IMR-90 (cell line): Measurements from ENCODE around the gene WNK1. TPM values are rescaled to one million over a fixed set of nuclear protein-coding genes. Genes with fewer than 3 reads are reported as not detected.

ENCODE experiments used
- ATAC-seq: fragments of 200-7000 bp; cut with Tn5 transposase; 2 replicates; pipeline ENCODE4 v1.9.1; 2020; ENCODE audit warnings: low read depth, mild to moderate bottlenecking, moderate library complexity
- BruUV-seq: library from RNA; stranded (reverse); fragments of 400-500 nt; replicated peaks from 2 replicates; lab custom pipeline; 2021; lab: Mats Ljungman, UMichigan
- CTCF ChIA-PET: fragments of 300-600 bp; formaldehyde crosslinking; extraction: SDS; loops from one replicate; lab custom pipeline; 2021; ENCODE audit warnings: antibody characterized with exemption; lab: Yijun Ruan, JAX
- POLR2A ChIA-PET: fragments of 300-600 bp; sonication (Branson Sonifier 250); formaldehyde crosslinking; loops from one replicate; lab custom pipeline; 2022; ENCODE audit warnings: antibody characterized with exemption; ENCODE audit not compliant: unreplicated experiment; lab: Charles Lee
- DNase-seq: peaks from one replicate; pipeline ENCODE4 v3.0.0; 2013
- H2AFZ ChIP-seq: replicated peaks from 2 replicates; pipeline ENCODE3; 2013; ENCODE audit warnings: low read length, mild to moderate bottlenecking; ENCODE audit not compliant: poor library complexity
- H2AK5ac ChIP-seq: 2 replicates; pipeline ENCODE4 v1.6.1; 2013; ENCODE audit warnings: low read depth, low read length, inconsistent platforms
- H2AK9ac ChIP-seq: replicated peaks from 2 replicates; pipeline ENCODE3; 2013; ENCODE audit warnings: mild to moderate bottlenecking, low read depth, low read length, moderate library complexity; ENCODE audit not compliant: poor library complexity
- H2BK120ac ChIP-seq: 2 replicates; pipeline ENCODE4 v1.6.1; 2013; ENCODE audit warnings: low read depth, low read length, inconsistent platforms
- H2BK15ac ChIP-seq: 3 replicates; pipeline ENCODE4 v1.6.1; 2013; ENCODE audit warnings: low read depth, low read length, inconsistent platforms
- H2BK20ac ChIP-seq: 2 replicates; pipeline ENCODE4 v1.6.1; 2013; ENCODE audit warnings: low read depth, mild to moderate bottlenecking, inconsistent platforms, low read length, moderate library complexity
- H2BK5ac ChIP-seq: 2 replicates; pipeline ENCODE4 v1.6.1; 2013; ENCODE audit warnings: mild to moderate bottlenecking, low read depth, low read length, inconsistent platforms; ENCODE audit not compliant: poor library complexity, severe bottlenecking
- H3K14ac ChIP-seq: replicated peaks from 2 replicates; pipeline ENCODE4 v1.6.1; 2013; ENCODE audit warnings: low read depth, low read length, inconsistent platforms
- H3K18ac ChIP-seq: 2 replicates; pipeline ENCODE4 v1.6.1; 2013; ENCODE audit warnings: low read depth, low read length, control low read depth
- H3K23ac ChIP-seq: 2 replicates; pipeline ENCODE4 v1.6.1; 2013; ENCODE audit warnings: low read depth, low read length, inconsistent platforms
- H3K27ac ChIP-seq: 2 replicates; pipeline ENCODE4 v1.5.1; 2013; ENCODE audit warnings: mild to moderate bottlenecking, control low read depth, low read length; ENCODE audit not compliant: insufficient read depth
- H3K27me3 ChIP-seq: 2 replicates; pipeline ENCODE4 v1.6.1; 2013; ENCODE audit warnings: low read length; ENCODE audit not compliant: control insufficient read depth, insufficient read depth
- H3K36me3 ChIP-seq: 2 replicates; pipeline ENCODE4 v1.6.1; 2013; ENCODE audit warnings: low read length, mixed read lengths; ENCODE audit not compliant: control insufficient read depth, insufficient read depth
- H3K4ac ChIP-seq: 2 replicates; pipeline ENCODE4 v1.6.1; 2013; ENCODE audit warnings: low read depth, low read length, inconsistent platforms
- H3K4me1 ChIP-seq: 2 replicates; pipeline ENCODE4 v1.6.1; 2013; ENCODE audit warnings: low read length, mixed read lengths; ENCODE audit not compliant: control insufficient read depth, insufficient read depth
- H3K4me2 ChIP-seq: 2 replicates; pipeline ENCODE4 v1.6.1; 2013; ENCODE audit warnings: low read depth, mild to moderate bottlenecking, control low read depth, low read length, moderate library complexity
- H3K4me3 ChIP-seq: 2 replicates; pipeline ENCODE4 v1.5.1; 2013; ENCODE audit warnings: low read depth, mild to moderate bottlenecking, control low read depth, low read length, moderate library complexity; ENCODE audit not compliant: insufficient read depth
- H3K56ac ChIP-seq: 2 replicates; pipeline ENCODE4 v1.6.1; 2013; ENCODE audit warnings: low read length, inconsistent platforms; ENCODE audit not compliant: insufficient read depth; ENCODE audit errors: extremely low read depth
- H3K79me1 ChIP-seq, 2 experiments: 2 replicates each; pipeline ENCODE4 v1.6.1; 2013; ENCODE audit warnings: low read length in 2 of 2, inconsistent platforms in 1 of 2, low read depth in 1 of 2
- H3K9ac ChIP-seq: 2 replicates; pipeline ENCODE4 v1.6.1; 2013; ENCODE audit warnings: low read depth, low read length, control low read depth
- H3K9me1 ChIP-seq: 2 replicates; pipeline ENCODE4 v1.6.1; 2013; ENCODE audit warnings: low read length, inconsistent platforms; ENCODE audit not compliant: insufficient read depth
- H3K9me3 ChIP-seq: 2 replicates; pipeline ENCODE4 v1.6.1; 2013; ENCODE audit warnings: low read length; ENCODE audit not compliant: control insufficient read depth, insufficient read depth
- H4K20me1 ChIP-seq: 2 replicates; pipeline ENCODE4 v1.6.1; 2013; ENCODE audit warnings: low read length, inconsistent platforms; ENCODE audit not compliant: insufficient read depth
- H4K5ac ChIP-seq: 2 replicates; pipeline ENCODE4 v1.6.1; 2013; ENCODE audit warnings: mild to moderate bottlenecking, low read depth, low read length, control low read depth
- H4K8ac ChIP-seq, 2 experiments: 2 replicates each; pipeline ENCODE4 v1.6.1; 2013; ENCODE audit warnings: low read depth in 2 of 2, low read length in 2 of 2, control low read depth in 1 of 2, inconsistent platforms in 1 of 2
- H4K91ac ChIP-seq: 2 replicates; pipeline ENCODE4 v1.6.1; 2013; ENCODE audit warnings: low read depth, low read length, inconsistent platforms; ENCODE audit not compliant: insufficient read depth
- CEBPB ChIP-seq: IDR thresholded peaks from 2 replicates; pipeline ENCODE4 v1.6.1; 2012; ENCODE audit warnings: low read depth, low read length, improper control_type of control experiment
- CHD1 ChIP-seq: IDR thresholded peaks from 2 replicates; pipeline ENCODE4 v1.6.1; 2012; ENCODE audit warnings: low read depth, low read length, improper control_type of control experiment
- FOS ChIP-seq: fragments of 150-350 bp; IDR thresholded peaks from 2 replicates; pipeline ENCODE4 v1.6.1; 2016; ENCODE audit warnings: low read depth, low read length
- MAZ ChIP-seq: IDR thresholded peaks from 2 replicates; pipeline ENCODE4 v1.6.1; 2012; ENCODE audit warnings: low read depth, mild to moderate bottlenecking, low read length, improper control_type of control experiment, moderate library complexity, borderline replicate concordance
- MXI1 ChIP-seq: IDR thresholded peaks from 2 replicates; pipeline ENCODE4 v1.6.1; 2012; ENCODE audit warnings: low read depth, mild to moderate bottlenecking, low read length, moderate library complexity, borderline replicate concordance
- NFE2L2 ChIP-seq: fragments of 150-350 bp; IDR thresholded peaks from 2 replicates; pipeline ENCODE4 v1.6.1; 2016; ENCODE audit warnings: low read depth, mild to moderate bottlenecking, low read length
- SMC3 ChIP-seq: fragments of 150-350 bp; IDR thresholded peaks from 2 replicates; pipeline ENCODE4 v1.6.1; 2016; ENCODE audit warnings: low read depth, mild to moderate bottlenecking, antibody characterized with exemption, low read length, moderate library complexity
- WGBS, 2 experiments: methylation state at CpG; one replicate each; pipeline versions ENCODE4 v1.1.5 to v1.1.7; 2013; ENCODE audit warnings: missing lambda C conversion rate in 2 of 2; ENCODE audit not compliant: insufficient read length in 1 of 2; ENCODE audit errors: extremely low coverage in 2 of 2; 5-methylcytosine and 5-hydroxymethylcytosine counted together
- dilution Hi-C: fragments of 300-500 bp; cut with HindIII; formaldehyde crosslinking; loops from one replicate; pipeline ENCODE4 v1.14.3; 2018; ENCODE audit warnings: low sequenced_read_pairs; ENCODE audit not compliant: unreplicated experiment
- in situ Hi-C: fragments of 300-500 bp; cut with MboI; formaldehyde crosslinking; loops from 3 replicates; pipeline ENCODE4 v1.14.3; 2019; ENCODE audit warnings: low sequenced_read_pairs, inconsistent platforms, mixed read lengths
- intact Hi-C: fragments of 100-400 bp; cut with micrococcal nuclease; formaldehyde crosslinking; loops from 2 replicates; pipeline ENCODE4 v1.10.0; 2022
- polyA plus RNA-seq, 3 experiments: library from polyadenylated mRNA; depleted of rRNA; stranded (reverse); fragments of >200 nt; gene quantifications; 2 replicates each; pipeline ENCODE4 v1.2.3, GENCODE V29; 2012; ENCODE audit warnings: low replicate concordance in 1 of 3
- total RNA-seq: library from RNA; depleted of rRNA; stranded (reverse); fragments of >200 nt; gene quantifications from 2 replicates; pipeline ENCODE4 v1.2.3, GENCODE V29; 2012
- TF ChIP-seq, protein P1 (sequence below): fragments of 150-350 bp; IDR thresholded peaks from 2 replicates; pipeline ENCODE4 v1.6.1; 2017; ENCODE audit warnings: mild to moderate bottlenecking, antibody characterized with exemption, low read length, low read depth

WNK1 gene
- total and polyA plus RNA-seq, 2 of the 4 experiments (the other 2 are of a cell fraction): 36.9 to 42.8 TPM

DNA sequence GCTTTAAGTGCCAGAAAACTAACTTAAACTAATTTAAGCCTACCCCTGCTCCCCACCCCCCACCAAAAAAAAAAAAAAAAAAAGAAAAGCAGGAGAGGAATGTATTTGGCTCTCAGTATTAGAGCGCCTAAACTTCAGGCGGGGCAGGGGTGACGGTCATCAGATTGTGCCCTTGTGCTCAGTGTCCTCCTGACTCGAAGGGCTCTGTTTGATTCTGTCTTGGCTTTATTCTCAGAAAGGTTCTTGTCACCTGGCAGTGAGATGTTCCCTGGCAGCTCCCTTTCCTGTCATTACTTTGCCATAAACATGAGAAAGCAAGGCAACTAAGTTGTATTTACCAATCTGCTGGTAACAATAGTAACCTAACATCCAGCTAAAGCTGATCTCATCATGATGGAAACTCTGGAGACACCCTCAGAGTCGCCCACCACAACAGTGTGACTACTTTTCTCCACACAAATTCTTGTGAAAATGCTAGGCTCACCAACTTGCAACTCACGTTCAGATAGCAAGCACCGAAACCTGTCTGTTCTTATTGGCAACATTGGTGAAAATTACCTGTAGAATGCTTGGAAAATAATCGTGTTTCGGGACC lies 39.0 kb upstream of the WNK1 start:
- Histone ChIP-seq H3K9me1 (no peaks in the 10 kb centered on the region), H3K9me3 (no peaks in the 10 kb centered on the region), H3K4ac (no peak overlapping the region), H2AK9ac (no peak overlapping the region), H3K18ac (no peak overlapping the region), H3K9ac (no peak overlapping the region), H3K27me3 (peaks cover 3% of the 10 kb centered on the region), H4K8ac (no peak overlapping the region), H2BK5ac (no peak overlapping the region), H2BK120ac (no peak overlapping the region), H3K14ac (no peak overlapping the region), H2BK15ac (no peak overlapping the region), H4K91ac (no peak overlapping the region), H3K79me1 (no peaks in the 10 kb centered on the region), H3K4me1 (peaks cover 1% of the 10 kb centered on the region; the same call in 1 of the 2 replicates), H4K5ac (no peak overlapping the region), H3K27ac (no peak overlapping the region), H3K36me3 (no peaks in the 10 kb centered on the region), H2AFZ (no peak overlapping the region), H3K56ac (no peak overlapping the region), H3K23ac (no peak overlapping the region), H3K4me2 (no peak overlapping the region), H2BK20ac (no peak overlapping the region), H4K20me1 (no peaks in the 10 kb centered on the region), H2AK5ac (no peak overlapping the region), H3K4me3 (no peak overlapping the region)
- ChIA-PET POLR2A (no interaction called here), CTCF (no interaction called here)
- BruUV-seq: no TSS peak
- TF ChIP-seq CEBPB (no peak), SMC3 (no peak), CHD1 (no peak), NFE2L2 (no peak), MXI1 (no peak), MAZ (no peak), FOS (no peak)
- TF ChIP-seq, protein P1, sequence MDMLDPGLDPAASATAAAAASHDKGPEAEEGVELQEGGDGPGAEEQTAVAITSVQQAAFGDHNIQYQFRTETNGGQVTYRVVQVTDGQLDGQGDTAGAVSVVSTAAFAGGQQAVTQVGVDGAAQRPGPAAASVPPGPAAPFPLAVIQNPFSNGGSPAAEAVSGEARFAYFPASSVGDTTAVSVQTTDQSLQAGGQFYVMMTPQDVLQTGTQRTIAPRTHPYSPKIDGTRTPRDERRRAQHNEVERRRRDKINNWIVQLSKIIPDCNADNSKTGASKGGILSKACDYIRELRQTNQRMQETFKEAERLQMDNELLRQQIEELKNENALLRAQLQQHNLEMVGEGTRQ: no peak
- ATAC-seq (no peak), DNase-seq (no peak)
- in situ Hi-C loops: no loop called here
- no CpG with 5 or more reads among the region's 9 CpGs for WGBS, 2 experiments
- dilution Hi-C loops: no loop called here
- intact Hi-C loops: no loop called here
